ENCODE measurements around the gene DISC1.

DISC1 gene

DNA sequence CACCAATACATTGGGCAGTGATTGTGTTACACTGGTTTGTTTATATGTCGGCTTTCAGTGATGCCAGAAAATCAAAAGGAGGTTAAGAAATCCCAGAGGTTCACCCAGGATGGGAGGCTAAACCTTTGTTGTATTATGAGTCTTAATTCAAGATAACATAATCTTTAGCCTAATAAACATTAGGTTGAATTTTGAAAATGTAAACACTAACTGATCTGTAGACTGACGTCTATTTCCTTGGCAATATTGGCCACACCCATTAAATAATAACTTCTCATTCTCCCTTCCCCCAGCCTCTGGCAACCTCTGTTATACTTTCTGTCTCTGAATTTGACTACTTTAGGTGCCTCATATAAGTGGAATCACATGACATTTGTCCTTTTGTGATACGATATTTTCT, 238.7 kb downstream of the DISC1 start:
- Histone ChIP-seq H3K9ac (ENCODE audit: low read length in 5 of 5) (peak overlapping the region in 1 of 5 donors; percentile 31), H3K4me3 (ENCODE audit: low read depth in 1 of 5, low read length in 5 of 5) (no peak overlapping the region), H3K27me3 (ENCODE audit: control insufficient read depth in 5 of 5, insufficient read depth in 4 of 5, low read length in 5 of 5) (no peaks in the 10 kb centered on the region), H3K36me3 (ENCODE audit: control insufficient read depth in 5 of 5, insufficient read depth in 5 of 5, low read length in 5 of 5) (no peaks in the 10 kb centered on the region), H3K9me3 (ENCODE audit: control insufficient read depth in 5 of 5, low read length in 5 of 5) (no peaks in the 10 kb centered on the region), H3K27ac (ENCODE audit: low read depth, low read length) (no peak overlapping the region), H3K4me1 (ENCODE audit: control insufficient read depth in 5 of 5, insufficient read depth in 5 of 5, low read length in 5 of 5) (peaks cover 0 to 19% (median 0%) of the 10 kb centered on the region in 5 donors)

DNA sequence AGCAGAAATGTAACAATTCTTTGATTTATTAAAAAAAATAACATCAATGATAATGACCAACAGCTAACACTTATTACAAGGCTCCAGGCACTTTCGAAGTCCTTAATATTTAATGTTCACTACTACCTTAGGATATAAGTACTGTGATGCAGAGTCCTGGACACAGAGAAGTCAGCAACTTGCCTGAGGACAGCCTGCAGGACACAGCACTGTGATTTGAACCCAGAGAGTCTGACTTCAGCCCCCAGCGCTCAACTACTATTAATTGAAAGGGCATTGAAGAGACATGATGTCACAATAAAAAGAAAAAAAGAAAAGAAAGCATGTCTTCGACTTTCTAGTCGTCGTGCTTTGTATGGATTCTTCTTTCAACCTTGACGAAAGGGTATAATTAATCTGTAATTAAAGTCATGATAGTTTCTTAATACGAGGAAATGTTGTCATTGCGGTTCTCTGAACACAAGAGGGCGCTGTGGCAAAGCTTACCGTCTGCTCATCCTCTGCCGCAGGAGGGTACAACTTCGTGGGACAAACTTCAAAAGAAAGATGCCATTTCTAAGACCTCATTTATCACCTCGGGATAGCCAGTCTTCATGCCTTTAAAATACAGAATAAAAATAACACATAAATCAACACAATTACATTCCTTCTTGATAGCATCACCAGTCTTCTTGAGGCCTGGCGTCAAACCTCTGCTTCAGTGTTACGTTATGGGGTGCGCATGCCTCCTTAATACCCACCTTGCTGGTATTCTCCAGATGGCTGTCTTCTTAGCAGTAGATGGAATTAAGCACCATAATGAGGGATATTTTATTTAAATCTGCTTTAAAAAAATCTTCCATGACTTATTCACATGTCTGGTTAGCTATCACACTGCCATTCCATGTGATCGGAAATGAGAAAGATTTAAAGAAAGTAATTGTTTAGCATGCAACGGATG, 240.1 kb downstream of the DISC1 start:
- Histone ChIP-seq H3K36me3 (ENCODE audit: control insufficient read depth in 5 of 5, insufficient read depth in 5 of 5, low read length in 5 of 5) (no peaks in the 10 kb centered on the region), H3K27ac (ENCODE audit: low read depth, low read length) (no peak overlapping the region), H3K9ac (ENCODE audit: low read length in 5 of 5) (no peak overlapping the region), H3K4me1 (ENCODE audit: control insufficient read depth in 5 of 5, insufficient read depth in 5 of 5, low read length in 5 of 5) (peaks cover 0 to 19% (median 0%) of the 10 kb centered on the region in 5 donors), H3K9me3 (ENCODE audit: control insufficient read depth in 5 of 5, low read length in 5 of 5) (no peaks in the 10 kb centered on the region), H3K27me3 (ENCODE audit: control insufficient read depth in 5 of 5, insufficient read depth in 4 of 5, low read length in 5 of 5) (no peaks in the 10 kb centered on the region), H3K4me3 (ENCODE audit: low read depth in 1 of 5, low read length in 5 of 5) (no peak overlapping the region)

DNA sequence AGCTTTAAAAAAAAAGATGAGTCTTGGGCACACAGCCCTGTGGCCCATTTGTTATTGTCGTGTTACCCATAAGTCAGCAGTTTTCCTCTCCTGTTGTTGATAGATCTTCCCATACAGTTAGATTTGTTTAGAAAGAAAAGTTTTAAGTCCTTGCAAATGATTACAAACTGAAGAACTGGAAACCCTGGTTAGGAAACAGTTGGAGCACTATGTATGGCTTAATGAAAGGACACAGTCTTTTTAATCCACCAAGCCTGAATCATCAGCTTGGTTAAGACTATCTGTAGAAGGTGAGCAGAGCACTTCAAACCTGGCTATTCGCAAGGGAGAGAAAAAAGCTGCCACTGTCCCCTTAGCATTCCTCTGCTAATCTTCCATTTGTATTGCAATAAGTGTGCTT, 241.0 kb downstream of the DISC1 start:
- H3K4me3 ChIP-seq (ENCODE audit: low read depth in 1 of 5, low read length in 5 of 5) = no peak overlapping the region
- no peak overlapping the region for H3K9ac ChIP-seq (ENCODE audit: low read length in 5 of 5)
- H3K36me3 ChIP-seq (ENCODE audit: control insufficient read depth in 5 of 5, insufficient read depth in 5 of 5, low read length in 5 of 5) = no peaks in the 10 kb centered on the region
- H3K4me1 ChIP-seq (ENCODE audit: control insufficient read depth in 5 of 5, insufficient read depth in 5 of 5, low read length in 5 of 5) = peaks cover 0 to 19% (median 0%) of the 10 kb centered on the region in 5 donors
- no peaks in the 10 kb centered on the region for H3K9me3 ChIP-seq (ENCODE audit: control insufficient read depth in 5 of 5, low read length in 5 of 5)
- no peaks in the 10 kb centered on the region for H3K27me3 ChIP-seq (ENCODE audit: control insufficient read depth in 5 of 5, insufficient read depth in 4 of 5, low read length in 5 of 5)
- no peak overlapping the region for H3K27ac ChIP-seq (ENCODE audit: low read depth, low read length)

DNA sequence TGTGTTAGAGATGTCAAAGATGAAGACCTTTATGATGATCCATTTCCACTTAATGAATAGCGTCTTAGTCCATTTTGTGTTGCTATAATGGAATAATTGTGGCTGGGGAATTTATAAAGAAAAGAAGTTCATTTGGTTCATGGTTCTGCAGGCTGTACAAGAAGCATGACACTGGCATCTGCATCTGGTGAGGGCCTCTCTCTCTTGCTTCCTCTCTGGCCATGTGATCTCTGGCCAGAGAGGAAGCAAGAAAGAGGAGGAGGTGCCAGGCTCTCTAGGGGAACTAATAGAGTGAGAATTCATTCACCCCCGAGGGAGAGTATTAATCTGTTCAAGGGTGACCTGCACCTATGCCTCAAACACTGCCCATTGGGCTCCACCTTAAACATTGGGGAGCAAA, 242.8 kb downstream of the DISC1 start:
- H3K27me3 ChIP-seq (ENCODE audit: control insufficient read depth in 5 of 5, insufficient read depth in 4 of 5, low read length in 5 of 5) = no peaks in the 10 kb centered on the region
- no peak overlapping the region for H3K27ac ChIP-seq (ENCODE audit: low read depth, low read length)
- H3K4me1 ChIP-seq (ENCODE audit: control insufficient read depth in 5 of 5, insufficient read depth in 5 of 5, low read length in 5 of 5) = peaks cover 0 to 19% (median 0%) of the 10 kb centered on the region in 5 donors
- no peak overlapping the region for H3K9ac ChIP-seq (ENCODE audit: low read length in 5 of 5)
- H3K36me3 ChIP-seq (ENCODE audit: control insufficient read depth in 5 of 5, insufficient read depth in 5 of 5, low read length in 5 of 5) = no peaks in the 10 kb centered on the region
- no peak overlapping the region for H3K4me3 ChIP-seq (ENCODE audit: low read depth in 1 of 5, low read length in 5 of 5)
- H3K9me3 ChIP-seq (ENCODE audit: control insufficient read depth in 5 of 5, low read length in 5 of 5) = no peaks in the 10 kb centered on the region

DNA sequence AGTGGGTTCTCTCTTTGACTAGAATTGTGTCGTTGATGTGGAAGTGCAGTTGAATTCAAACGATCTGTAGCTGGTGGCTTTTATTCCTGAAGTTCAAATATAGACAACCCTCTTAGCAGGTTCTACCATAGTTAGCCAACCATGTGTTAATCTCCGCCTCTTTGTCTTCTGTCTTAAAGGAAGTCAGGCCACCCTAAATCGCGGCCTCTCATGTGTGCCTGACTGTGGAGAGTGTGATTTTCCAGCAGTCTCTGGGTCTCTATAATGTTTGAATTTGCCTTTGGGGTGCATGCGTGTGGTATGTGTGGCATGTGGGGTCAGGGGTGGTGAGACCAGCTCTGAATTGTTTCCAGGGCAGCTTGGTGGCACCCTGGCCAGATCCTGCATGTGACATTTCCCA, 244.9 kb downstream of the DISC1 start:
- H3K36me3 ChIP-seq (ENCODE audit: control insufficient read depth in 5 of 5, insufficient read depth in 5 of 5, low read length in 5 of 5) = no peaks in the 10 kb centered on the region
- H3K9me3 ChIP-seq (ENCODE audit: control insufficient read depth in 5 of 5, low read length in 5 of 5) = peaks cover 2 to 8% (median 5%) of the 10 kb centered on the region in 5 donors
- H3K4me3 ChIP-seq (ENCODE audit: low read depth in 1 of 5, low read length in 5 of 5) = no peak overlapping the region
- H3K4me1 ChIP-seq (ENCODE audit: control insufficient read depth in 5 of 5, insufficient read depth in 5 of 5, low read length in 5 of 5) = peaks cover 0 to 10% (median 0%) of the 10 kb centered on the region in 5 donors
- H3K9ac ChIP-seq (ENCODE audit: low read length in 5 of 5) = no peak overlapping the region
- no peaks in the 10 kb centered on the region for H3K27me3 ChIP-seq (ENCODE audit: control insufficient read depth in 5 of 5, insufficient read depth in 4 of 5, low read length in 5 of 5)
- H3K27ac ChIP-seq (ENCODE audit: low read depth, low read length) = no peak overlapping the region

DNA sequence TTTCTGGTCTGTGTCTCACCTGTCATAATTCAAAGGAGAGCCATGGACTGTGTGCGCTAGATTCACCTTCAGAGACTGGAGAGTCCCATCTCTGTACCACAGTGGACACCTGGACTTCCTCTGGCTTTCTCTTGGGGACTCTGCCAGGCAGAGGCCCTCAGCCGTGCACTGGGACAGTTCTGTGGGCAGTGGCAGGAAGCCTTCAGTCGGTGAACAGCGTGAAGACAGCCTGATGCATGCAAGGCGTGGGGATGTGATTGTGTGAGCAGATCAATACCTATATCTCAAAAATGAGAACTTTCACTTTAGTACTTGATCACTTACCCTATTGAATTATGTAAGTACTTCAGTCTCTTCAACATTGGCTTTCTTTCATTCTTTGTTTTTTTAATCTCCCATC, 245.3 kb downstream of the DISC1 start:
- H3K9ac ChIP-seq (ENCODE audit: low read length in 5 of 5) = no peak overlapping the region

DNA sequence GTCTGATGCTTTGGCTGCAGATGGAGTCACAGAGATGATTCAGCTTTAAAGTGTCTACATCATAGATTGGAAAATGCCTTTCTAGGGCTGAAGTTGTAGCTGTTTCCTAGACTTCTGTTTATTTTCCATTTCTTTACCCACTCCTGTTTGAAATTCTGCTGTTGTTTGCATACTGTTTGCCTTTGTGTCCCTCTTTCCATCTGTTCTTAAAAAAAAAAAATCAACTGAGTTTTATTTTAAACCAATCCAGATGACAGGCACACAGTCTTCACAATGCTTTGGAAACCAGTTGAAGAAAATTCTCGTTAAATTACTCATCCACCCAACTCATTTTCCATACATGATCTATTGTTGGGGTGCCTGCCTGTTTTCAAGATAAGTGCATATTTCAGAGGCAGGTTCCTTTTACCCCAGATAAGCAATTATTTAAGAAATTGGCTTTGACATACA, 245.9 kb downstream of the DISC1 start:
- H3K27ac ChIP-seq (ENCODE audit: low read depth, low read length) = no peak overlapping the region
- peaks cover 2 to 8% (median 6%) of the 10 kb centered on the region in 5 donors for H3K9me3 ChIP-seq (ENCODE audit: control insufficient read depth in 5 of 5, low read length in 5 of 5)
- H3K27me3 ChIP-seq (ENCODE audit: control insufficient read depth in 5 of 5, insufficient read depth in 4 of 5, low read length in 5 of 5) = no peaks in the 10 kb centered on the region
- H3K4me1 ChIP-seq (ENCODE audit: control insufficient read depth in 5 of 5, insufficient read depth in 5 of 5, low read length in 5 of 5) = peaks cover 0 to 3% (median 0%) of the 10 kb centered on the region in 5 donors
- H3K36me3 ChIP-seq (ENCODE audit: control insufficient read depth in 5 of 5, insufficient read depth in 5 of 5, low read length in 5 of 5) = no peaks in the 10 kb centered on the region
- H3K4me3 ChIP-seq (ENCODE audit: low read depth in 1 of 5, low read length in 5 of 5) = no peak overlapping the region
- H3K9ac ChIP-seq (ENCODE audit: low read length in 5 of 5) = no peak overlapping the region

More for the DNA sequence above, 245.3 kb downstream of the DISC1 start:
- H3K4me3 ChIP-seq (ENCODE audit: low read depth in 1 of 5, low read length in 5 of 5) = no peak overlapping the region
- H3K27ac ChIP-seq (ENCODE audit: low read depth, low read length) = no peak overlapping the region
- H3K4me1 ChIP-seq (ENCODE audit: control insufficient read depth in 5 of 5, insufficient read depth in 5 of 5, low read length in 5 of 5) = peaks cover 0 to 6% (median 0%) of the 10 kb centered on the region in 5 donors
- peaks cover 2 to 8% (median 6%) of the 10 kb centered on the region in 5 donors for H3K9me3 ChIP-seq (ENCODE audit: control insufficient read depth in 5 of 5, low read length in 5 of 5)
- no peaks in the 10 kb centered on the region for H3K36me3 ChIP-seq (ENCODE audit: control insufficient read depth in 5 of 5, insufficient read depth in 5 of 5, low read length in 5 of 5)
- no peaks in the 10 kb centered on the region for H3K27me3 ChIP-seq (ENCODE audit: control insufficient read depth in 5 of 5, insufficient read depth in 4 of 5, low read length in 5 of 5)

DNA sequence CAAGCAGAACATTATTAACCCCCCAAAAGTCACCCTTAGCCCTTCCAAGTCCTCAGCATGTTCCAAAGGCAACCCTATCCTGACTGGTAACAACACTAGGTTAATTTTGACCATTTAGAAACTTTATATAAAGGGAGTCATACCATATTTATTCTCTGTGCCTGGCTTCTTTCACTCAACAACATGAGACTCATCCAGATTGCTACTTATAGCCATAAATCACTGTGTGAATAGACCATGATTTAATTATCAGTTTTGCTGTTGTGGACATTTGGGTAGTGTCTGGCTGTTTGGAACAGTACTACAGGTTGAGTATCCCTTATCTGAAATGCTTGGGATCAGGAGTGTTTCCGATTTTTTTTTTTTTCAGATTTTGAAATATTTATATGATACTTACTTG, 252.1 kb downstream of the DISC1 start:
- no peaks in the 10 kb centered on the region for H3K36me3 ChIP-seq (ENCODE audit: control insufficient read depth in 5 of 5, insufficient read depth in 5 of 5, low read length in 5 of 5)
- no peaks in the 10 kb centered on the region for H3K4me1 ChIP-seq (ENCODE audit: control insufficient read depth in 5 of 5, insufficient read depth in 5 of 5, low read length in 5 of 5)
- H3K27ac ChIP-seq (ENCODE audit: low read depth, low read length) = no peak overlapping the region
- H3K4me3 ChIP-seq (ENCODE audit: low read depth in 1 of 5, low read length in 5 of 5) = no peak overlapping the region
- H3K9ac ChIP-seq (ENCODE audit: low read length in 5 of 5) = no peak overlapping the region
- H3K9me3 ChIP-seq (ENCODE audit: control insufficient read depth in 5 of 5, low read length in 5 of 5) = peaks cover 2 to 8% (median 6%) of the 10 kb centered on the region in 5 donors
- peaks cover 0 to 2% (median 0%) of the 10 kb centered on the region in 5 donors for H3K27me3 ChIP-seq (ENCODE audit: control insufficient read depth in 5 of 5, insufficient read depth in 4 of 5, low read length in 5 of 5)

DNA sequence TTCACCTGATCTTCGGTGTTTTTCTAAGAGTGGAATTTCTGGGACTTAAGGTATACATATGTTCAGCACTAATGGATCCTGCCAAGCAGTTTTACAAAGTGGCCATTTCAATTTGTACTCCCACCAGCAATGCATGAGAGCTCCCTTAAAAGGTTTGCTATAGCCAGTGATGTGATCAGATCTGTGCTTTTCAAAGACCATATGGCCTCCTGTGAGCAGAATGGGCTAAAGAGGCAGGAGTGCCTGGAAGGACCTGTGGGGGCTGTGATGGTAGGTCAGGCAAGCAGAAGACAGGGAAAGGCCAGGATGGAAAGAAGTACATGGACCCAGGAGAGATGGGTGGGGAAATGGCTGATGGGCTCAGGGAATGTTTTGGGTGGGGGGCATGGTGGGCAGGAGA, 252.7 kb downstream of the DISC1 start:
- Histone ChIP-seq H3K4me1 (ENCODE audit: control insufficient read depth in 5 of 5, insufficient read depth in 5 of 5, low read length in 5 of 5) (no peaks in the 10 kb centered on the region), H3K36me3 (ENCODE audit: control insufficient read depth in 5 of 5, insufficient read depth in 5 of 5, low read length in 5 of 5) (no peaks in the 10 kb centered on the region), H3K9me3 (ENCODE audit: control insufficient read depth in 5 of 5, low read length in 5 of 5) (peaks cover 2 to 8% (median 6%) of the 10 kb centered on the region in 5 donors), H3K27ac (ENCODE audit: low read depth, low read length) (no peak overlapping the region), H3K4me3 (ENCODE audit: low read depth in 1 of 5, low read length in 5 of 5) (no peak overlapping the region), H3K9ac (ENCODE audit: low read length in 5 of 5) (no peak overlapping the region), H3K27me3 (ENCODE audit: control insufficient read depth in 5 of 5, insufficient read depth in 4 of 5, low read length in 5 of 5) (peaks cover 0 to 2% (median 0%) of the 10 kb centered on the region in 5 donors)

DNA sequence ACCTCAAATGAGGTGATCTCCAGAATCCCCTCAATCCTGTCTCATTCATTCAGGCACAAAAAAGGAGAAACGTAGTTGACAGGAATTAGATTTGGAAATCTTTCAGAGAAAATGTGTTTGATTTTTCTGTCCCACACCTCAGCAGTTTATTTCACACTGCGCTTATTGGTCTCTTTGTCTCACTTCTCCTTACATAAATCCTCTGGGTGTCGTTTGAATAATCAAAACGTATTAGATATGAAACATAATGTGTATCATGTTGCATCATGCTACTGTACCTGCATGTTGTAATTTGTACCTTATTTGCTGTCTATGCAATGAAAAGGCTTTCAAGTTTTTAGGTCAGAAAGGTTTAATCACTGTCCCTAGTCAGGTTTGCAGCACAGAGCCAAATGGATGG, 255.7 kb downstream of the DISC1 start:
- H3K27me3 ChIP-seq (ENCODE audit: control insufficient read depth in 5 of 5, insufficient read depth in 4 of 5, low read length in 5 of 5) = peaks cover 0 to 2% (median 0%) of the 10 kb centered on the region in 5 donors
- H3K9ac ChIP-seq (ENCODE audit: low read length in 5 of 5) = no peak overlapping the region
- no peaks in the 10 kb centered on the region for H3K9me3 ChIP-seq (ENCODE audit: control insufficient read depth in 5 of 5, low read length in 5 of 5)
- H3K27ac ChIP-seq (ENCODE audit: low read depth, low read length) = no peak overlapping the region
- H3K4me1 ChIP-seq (ENCODE audit: control insufficient read depth in 5 of 5, insufficient read depth in 5 of 5, low read length in 5 of 5) = no peaks in the 10 kb centered on the region
- H3K4me3 ChIP-seq (ENCODE audit: low read depth in 1 of 5, low read length in 5 of 5) = no peak overlapping the region
- H3K36me3 ChIP-seq (ENCODE audit: control insufficient read depth in 5 of 5, insufficient read depth in 5 of 5, low read length in 5 of 5) = no peaks in the 10 kb centered on the region

Data from subcutaneous abdominal adipose tissue (tissue), 5 donors.